ENCODE measurements around the gene CPLX4. TPM values are rescaled to one million over a fixed set of nuclear protein-coding genes. Genes with fewer than 3 reads are reported as not detected.

CPLX4 gene
- total RNA-seq, 1 experiment from 2014 or later = not detected

- no peak for DNase-seq (ENCODE audit: low read depth, low spot score)
- peaks cover 10% of the 10 kb centered on the region for H3K36me3 ChIP-seq (ENCODE audit: control insufficient read depth, insufficient read depth, low read length)
- CTCF ChIA-PET = no interaction called here
- no peak for ATAC-seq
- TF ChIP-seq, protein P1, sequence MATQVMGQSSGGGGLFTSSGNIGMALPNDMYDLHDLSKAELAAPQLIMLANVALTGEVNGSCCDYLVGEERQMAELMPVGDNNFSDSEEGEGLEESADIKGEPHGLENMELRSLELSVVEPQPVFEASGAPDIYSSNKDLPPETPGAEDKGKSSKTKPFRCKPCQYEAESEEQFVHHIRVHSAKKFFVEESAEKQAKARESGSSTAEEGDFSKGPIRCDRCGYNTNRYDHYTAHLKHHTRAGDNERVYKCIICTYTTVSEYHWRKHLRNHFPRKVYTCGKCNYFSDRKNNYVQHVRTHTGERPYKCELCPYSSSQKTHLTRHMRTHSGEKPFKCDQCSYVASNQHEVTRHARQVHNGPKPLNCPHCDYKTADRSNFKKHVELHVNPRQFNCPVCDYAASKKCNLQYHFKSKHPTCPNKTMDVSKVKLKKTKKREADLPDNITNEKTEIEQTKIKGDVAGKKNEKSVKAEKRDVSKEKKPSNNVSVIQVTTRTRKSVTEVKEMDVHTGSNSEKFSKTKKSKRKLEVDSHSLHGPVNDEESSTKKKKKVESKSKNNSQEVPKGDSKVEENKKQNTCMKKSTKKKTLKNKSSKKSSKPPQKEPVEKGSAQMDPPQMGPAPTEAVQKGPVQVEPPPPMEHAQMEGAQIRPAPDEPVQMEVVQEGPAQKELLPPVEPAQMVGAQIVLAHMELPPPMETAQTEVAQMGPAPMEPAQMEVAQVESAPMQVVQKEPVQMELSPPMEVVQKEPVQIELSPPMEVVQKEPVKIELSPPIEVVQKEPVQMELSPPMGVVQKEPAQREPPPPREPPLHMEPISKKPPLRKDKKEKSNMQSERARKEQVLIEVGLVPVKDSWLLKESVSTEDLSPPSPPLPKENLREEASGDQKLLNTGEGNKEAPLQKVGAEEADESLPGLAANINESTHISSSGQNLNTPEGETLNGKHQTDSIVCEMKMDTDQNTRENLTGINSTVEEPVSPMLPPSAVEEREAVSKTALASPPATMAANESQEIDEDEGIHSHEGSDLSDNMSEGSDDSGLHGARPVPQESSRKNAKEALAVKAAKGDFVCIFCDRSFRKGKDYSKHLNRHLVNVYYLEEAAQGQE (IDR thresholded peaks at IDR 0.05; ENCODE audit: insufficient read depth in 1 of 2, low read depth in 2 of 2, low read length in 1 of 2) = no peak
- TF ChIP-seq, protein P2, sequence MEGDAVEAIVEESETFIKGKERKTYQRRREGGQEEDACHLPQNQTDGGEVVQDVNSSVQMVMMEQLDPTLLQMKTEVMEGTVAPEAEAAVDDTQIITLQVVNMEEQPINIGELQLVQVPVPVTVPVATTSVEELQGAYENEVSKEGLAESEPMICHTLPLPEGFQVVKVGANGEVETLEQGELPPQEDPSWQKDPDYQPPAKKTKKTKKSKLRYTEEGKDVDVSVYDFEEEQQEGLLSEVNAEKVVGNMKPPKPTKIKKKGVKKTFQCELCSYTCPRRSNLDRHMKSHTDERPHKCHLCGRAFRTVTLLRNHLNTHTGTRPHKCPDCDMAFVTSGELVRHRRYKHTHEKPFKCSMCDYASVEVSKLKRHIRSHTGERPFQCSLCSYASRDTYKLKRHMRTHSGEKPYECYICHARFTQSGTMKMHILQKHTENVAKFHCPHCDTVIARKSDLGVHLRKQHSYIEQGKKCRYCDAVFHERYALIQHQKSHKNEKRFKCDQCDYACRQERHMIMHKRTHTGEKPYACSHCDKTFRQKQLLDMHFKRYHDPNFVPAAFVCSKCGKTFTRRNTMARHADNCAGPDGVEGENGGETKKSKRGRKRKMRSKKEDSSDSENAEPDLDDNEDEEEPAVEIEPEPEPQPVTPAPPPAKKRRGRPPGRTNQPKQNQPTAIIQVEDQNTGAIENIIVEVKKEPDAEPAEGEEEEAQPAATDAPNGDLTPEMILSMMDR (IDR thresholded peaks at IDR 0.05) = no peak
- TF ChIP-seq POLR2AphosphoS5 (IDR thresholded peaks at IDR 0.05; ENCODE audit: low read depth, low read length) (no peak), TCF7L2 (IDR thresholded peaks at IDR 0.05; ENCODE audit: low read depth, low read length) (no peak), SIN3A (IDR thresholded peaks at IDR 0.05; ENCODE audit: borderline replicate concordance, insufficient read depth, low read depth, low read length) (no peak)
- no peaks in the 10 kb centered on the region for H3K27me3 ChIP-seq (ENCODE audit: control insufficient read depth, insufficient read depth, low read length)
- in situ Hi-C loops (cut with HindIII; ENCODE audit: low pct_unique_long_range_greater_than_20kb, low sequenced_read_pairs) = no loop called here
- POLR2A ChIA-PET = no interaction called here
- intact Hi-C loops (cut with micrococcal nuclease; ENCODE audit: unreplicated experiment) = no loop called here
- no TSS peak for BruUV-seq (replicated peaks)
- no peaks in the 10 kb centered on the region for H3K4me1 ChIP-seq (ENCODE audit: control insufficient read depth, insufficient read depth, low read length)
- H3K4me3 ChIP-seq (ENCODE audit: low read depth in 2 of 2, low read length in 2 of 2) = no peak overlapping the region
- no peaks in the 10 kb centered on the region for H3K9me3 ChIP-seq (ENCODE audit: control insufficient read depth, insufficient read depth, low read depth, low read length)
- no peak overlapping the region for H3K27ac ChIP-seq (ENCODE audit: low read length)
These were observed 14.5 kb upstream of the CPLX4 start for GRCh38 chr18:59332986-59333385.

- intact Hi-C loops (cut with micrococcal nuclease; ENCODE audit: unreplicated experiment) (no loop called here), in situ Hi-C loops (cut with HindIII; ENCODE audit: low pct_unique_long_range_greater_than_20kb, low sequenced_read_pairs) (no loop called here)
- H3K9me3 ChIP-seq (ENCODE audit: control insufficient read depth, insufficient read depth, low read depth, low read length) = no peaks in the 10 kb centered on the region
- no peaks in the 10 kb centered on the region for H3K4me1 ChIP-seq (ENCODE audit: control insufficient read depth, insufficient read depth, low read length)
- no peak for DNase-seq (ENCODE audit: low read depth, low spot score)
- BruUV-seq (replicated peaks) = no TSS peak
- ChIA-PET CTCF (no interaction called here), POLR2A (interaction anchor here (0.6 kb wide), 1 partner anchor 21 kb away, joined by 5 read pairs; no protein-coding TSS in a partner anchor)
- H3K27me3 ChIP-seq (ENCODE audit: control insufficient read depth, insufficient read depth, low read length) = no peaks in the 10 kb centered on the region
- peaks cover 15% of the 10 kb centered on the region for H3K36me3 ChIP-seq (ENCODE audit: control insufficient read depth, insufficient read depth, low read length)
- ATAC-seq = no peak
- no peak overlapping the region for H3K4me3 ChIP-seq (ENCODE audit: low read depth in 2 of 2, low read length in 2 of 2)
- no peak overlapping the region for H3K27ac ChIP-seq (ENCODE audit: low read length)
- no peak for TF ChIP-seq SIN3A (IDR thresholded peaks at IDR 0.05; ENCODE audit: borderline replicate concordance, insufficient read depth, low read depth, low read length)
These were observed 10.2 kb upstream of the CPLX4 start for GRCh38 chr18:59328683-59329082.

- TF ChIP-seq TCF7L2 (IDR thresholded peaks at IDR 0.05; ENCODE audit: low read depth, low read length) (no peak), POLR2AphosphoS5 (IDR thresholded peaks at IDR 0.05; ENCODE audit: low read depth, low read length) (no peak), SIN3A (IDR thresholded peaks at IDR 0.05; ENCODE audit: borderline replicate concordance, insufficient read depth, low read depth, low read length) (no peak)
- TF ChIP-seq, protein P2 (IDR thresholded peaks at IDR 0.05) = no peak
- TF ChIP-seq, protein P1 (IDR thresholded peaks at IDR 0.05; ENCODE audit: insufficient read depth in 1 of 2, low read depth in 2 of 2, low read length in 1 of 2) = no peak
- ChIA-PET POLR2A (interaction anchor here (0.6 kb wide), 1 partner anchor 654 kb away, joined by 3 read pairs; no protein-coding TSS in a partner anchor), CTCF (no interaction called here)
- H3K36me3 ChIP-seq (ENCODE audit: control insufficient read depth, insufficient read depth, low read length) = peaks cover 11% of the 10 kb centered on the region
- ATAC-seq (no peak), DNase-seq (ENCODE audit: low read depth, low spot score) (no peak)
- in situ Hi-C loops (cut with HindIII; ENCODE audit: low pct_unique_long_range_greater_than_20kb, low sequenced_read_pairs) (no loop called here), intact Hi-C loops (cut with micrococcal nuclease; ENCODE audit: unreplicated experiment) (no loop called here)
- no peak overlapping the region for H3K27ac ChIP-seq (ENCODE audit: low read length)
- BruUV-seq (replicated peaks) = no TSS peak
- H3K9me3 ChIP-seq (ENCODE audit: control insufficient read depth, insufficient read depth, low read depth, low read length) = no peaks in the 10 kb centered on the region
- no peak overlapping the region for H3K4me3 ChIP-seq (ENCODE audit: low read depth in 2 of 2, low read length in 2 of 2)
- no peaks in the 10 kb centered on the region for H3K4me1 ChIP-seq (ENCODE audit: control insufficient read depth, insufficient read depth, low read length)
- no peaks in the 10 kb centered on the region for H3K27me3 ChIP-seq (ENCODE audit: control insufficient read depth, insufficient read depth, low read length)
These were observed 7.5 kb upstream of the CPLX4 start for GRCh38 chr18:59325965-59326364.

Data from Panc1 (cell line).